IMR-90 (cell line): ENCODE results near the gene GRIK3. TPM values are rescaled to one million over a fixed set of nuclear protein-coding genes. Genes with fewer than 3 reads are reported as not detected.

Experiments
- ATAC-seq: fragments of 200-7000 bp; cut with Tn5 transposase; 2 replicates; pipeline ENCODE4 v1.9.1; 2020; ENCODE audit warnings: low read depth, mild to moderate bottlenecking, moderate library complexity
- BruUV-seq: library from RNA; stranded (reverse); fragments of 400-500 nt; replicated peaks from 2 replicates; lab custom pipeline; 2021; lab: Mats Ljungman, UMichigan
- CTCF ChIA-PET: fragments of 300-600 bp; formaldehyde crosslinking; extraction: SDS; loops from one replicate; lab custom pipeline; 2021; ENCODE audit warnings: antibody characterized with exemption; lab: Yijun Ruan, JAX
- POLR2A ChIA-PET: fragments of 300-600 bp; sonication (Branson Sonifier 250); formaldehyde crosslinking; loops from one replicate; lab custom pipeline; 2022; ENCODE audit warnings: antibody characterized with exemption; ENCODE audit not compliant: unreplicated experiment; lab: Charles Lee
- DNase-seq: peaks from one replicate; pipeline ENCODE4 v3.0.0; 2013
- H2AFZ ChIP-seq: replicated peaks from 2 replicates; pipeline ENCODE3; 2013; ENCODE audit warnings: low read length, mild to moderate bottlenecking; ENCODE audit not compliant: poor library complexity
- H2AK5ac ChIP-seq: 2 replicates; pipeline ENCODE4 v1.6.1; 2013; ENCODE audit warnings: low read depth, low read length, inconsistent platforms
- H2AK9ac ChIP-seq: replicated peaks from 2 replicates; pipeline ENCODE3; 2013; ENCODE audit warnings: mild to moderate bottlenecking, low read depth, low read length, moderate library complexity; ENCODE audit not compliant: poor library complexity
- H2BK120ac ChIP-seq: 2 replicates; pipeline ENCODE4 v1.6.1; 2013; ENCODE audit warnings: low read depth, low read length, inconsistent platforms
- H2BK15ac ChIP-seq: 3 replicates; pipeline ENCODE4 v1.6.1; 2013; ENCODE audit warnings: low read depth, low read length, inconsistent platforms
- H2BK20ac ChIP-seq: 2 replicates; pipeline ENCODE4 v1.6.1; 2013; ENCODE audit warnings: low read depth, mild to moderate bottlenecking, inconsistent platforms, low read length, moderate library complexity
- H2BK5ac ChIP-seq: 2 replicates; pipeline ENCODE4 v1.6.1; 2013; ENCODE audit warnings: mild to moderate bottlenecking, low read depth, low read length, inconsistent platforms; ENCODE audit not compliant: poor library complexity, severe bottlenecking
- H3K14ac ChIP-seq: replicated peaks from 2 replicates; pipeline ENCODE4 v1.6.1; 2013; ENCODE audit warnings: low read depth, low read length, inconsistent platforms
- H3K18ac ChIP-seq: 2 replicates; pipeline ENCODE4 v1.6.1; 2013; ENCODE audit warnings: low read depth, low read length, control low read depth
- H3K23ac ChIP-seq: 2 replicates; pipeline ENCODE4 v1.6.1; 2013; ENCODE audit warnings: low read depth, low read length, inconsistent platforms
- H3K27ac ChIP-seq: 2 replicates; pipeline ENCODE4 v1.5.1; 2013; ENCODE audit warnings: mild to moderate bottlenecking, control low read depth, low read length; ENCODE audit not compliant: insufficient read depth
- H3K27me3 ChIP-seq: 2 replicates; pipeline ENCODE4 v1.6.1; 2013; ENCODE audit warnings: low read length; ENCODE audit not compliant: control insufficient read depth, insufficient read depth
- H3K36me3 ChIP-seq: 2 replicates; pipeline ENCODE4 v1.6.1; 2013; ENCODE audit warnings: low read length, mixed read lengths; ENCODE audit not compliant: control insufficient read depth, insufficient read depth
- H3K4ac ChIP-seq: 2 replicates; pipeline ENCODE4 v1.6.1; 2013; ENCODE audit warnings: low read depth, low read length, inconsistent platforms
- H3K4me1 ChIP-seq: 2 replicates; pipeline ENCODE4 v1.6.1; 2013; ENCODE audit warnings: low read length, mixed read lengths; ENCODE audit not compliant: control insufficient read depth, insufficient read depth
- H3K4me2 ChIP-seq: 2 replicates; pipeline ENCODE4 v1.6.1; 2013; ENCODE audit warnings: low read depth, mild to moderate bottlenecking, control low read depth, low read length, moderate library complexity
- H3K4me3 ChIP-seq: 2 replicates; pipeline ENCODE4 v1.5.1; 2013; ENCODE audit warnings: low read depth, mild to moderate bottlenecking, control low read depth, low read length, moderate library complexity; ENCODE audit not compliant: insufficient read depth
- H3K56ac ChIP-seq: 2 replicates; pipeline ENCODE4 v1.6.1; 2013; ENCODE audit warnings: low read length, inconsistent platforms; ENCODE audit not compliant: insufficient read depth; ENCODE audit errors: extremely low read depth
- H3K79me1 ChIP-seq, 2 experiments: 2 replicates each; pipeline ENCODE4 v1.6.1; 2013; ENCODE audit warnings: low read length in 2 of 2, inconsistent platforms in 1 of 2, low read depth in 1 of 2
- H3K9ac ChIP-seq: 2 replicates; pipeline ENCODE4 v1.6.1; 2013; ENCODE audit warnings: low read depth, low read length, control low read depth
- H3K9me1 ChIP-seq: 2 replicates; pipeline ENCODE4 v1.6.1; 2013; ENCODE audit warnings: low read length, inconsistent platforms; ENCODE audit not compliant: insufficient read depth
- H3K9me3 ChIP-seq: 2 replicates; pipeline ENCODE4 v1.6.1; 2013; ENCODE audit warnings: low read length; ENCODE audit not compliant: control insufficient read depth, insufficient read depth
- H4K20me1 ChIP-seq: 2 replicates; pipeline ENCODE4 v1.6.1; 2013; ENCODE audit warnings: low read length, inconsistent platforms; ENCODE audit not compliant: insufficient read depth
- H4K5ac ChIP-seq: 2 replicates; pipeline ENCODE4 v1.6.1; 2013; ENCODE audit warnings: mild to moderate bottlenecking, low read depth, low read length, control low read depth
- H4K8ac ChIP-seq, 2 experiments: 2 replicates each; pipeline ENCODE4 v1.6.1; 2013; ENCODE audit warnings: low read depth in 2 of 2, low read length in 2 of 2, control low read depth in 1 of 2, inconsistent platforms in 1 of 2
- H4K91ac ChIP-seq: 2 replicates; pipeline ENCODE4 v1.6.1; 2013; ENCODE audit warnings: low read depth, low read length, inconsistent platforms; ENCODE audit not compliant: insufficient read depth
- BHLHE40 ChIP-seq: fragments of 150-350 bp; IDR thresholded peaks from 2 replicates; pipeline ENCODE4 v1.6.1; 2016; ENCODE audit warnings: mild to moderate bottlenecking, low read depth, low read length
- RAD21 ChIP-seq: IDR thresholded peaks from 2 replicates; pipeline ENCODE4 v1.6.1; 2012; ENCODE audit warnings: low read length, improper control_type of control experiment
- RFX5 ChIP-seq: IDR thresholded peaks from 2 replicates; pipeline ENCODE4 v1.8.0; 2012; ENCODE audit warnings: low read depth, mild to moderate bottlenecking, low read length, moderate library complexity
- USF2 ChIP-seq: fragments of 150-350 bp; IDR thresholded peaks from 2 replicates; pipeline ENCODE4 v1.6.1; 2017; ENCODE audit warnings: mild to moderate bottlenecking, antibody characterized with exemption, low read length, low read depth
- WGBS, 2 experiments: methylation state at CpG; one replicate each; pipeline versions ENCODE4 v1.1.5 to v1.1.7; 2013; ENCODE audit warnings: missing lambda C conversion rate in 2 of 2; ENCODE audit not compliant: insufficient read length in 1 of 2; ENCODE audit errors: extremely low coverage in 2 of 2; 5-methylcytosine and 5-hydroxymethylcytosine counted together
- dilution Hi-C: fragments of 300-500 bp; cut with HindIII; formaldehyde crosslinking; loops from one replicate; pipeline ENCODE4 v1.14.3; 2018; ENCODE audit warnings: low sequenced_read_pairs; ENCODE audit not compliant: unreplicated experiment
- in situ Hi-C: fragments of 300-500 bp; cut with MboI; formaldehyde crosslinking; loops from 3 replicates; pipeline ENCODE4 v1.14.3; 2019; ENCODE audit warnings: low sequenced_read_pairs, inconsistent platforms, mixed read lengths
- intact Hi-C: fragments of 100-400 bp; cut with micrococcal nuclease; formaldehyde crosslinking; loops from 2 replicates; pipeline ENCODE4 v1.10.0; 2022
- polyA plus RNA-seq, 3 experiments: library from polyadenylated mRNA; depleted of rRNA; stranded (reverse); fragments of >200 nt; gene quantifications; 2 replicates each; pipeline ENCODE4 v1.2.3, GENCODE V29; 2012; ENCODE audit warnings: low replicate concordance in 1 of 3
- total RNA-seq: library from RNA; depleted of rRNA; stranded (reverse); fragments of >200 nt; gene quantifications from 2 replicates; pipeline ENCODE4 v1.2.3, GENCODE V29; 2012

Gene GRIK3
- total and polyA plus RNA-seq, 2 of the 4 experiments (the other 2 are of a cell fraction) = not detected

- no peaks in the 10 kb centered on the region for H3K27me3 ChIP-seq
- no peaks in the 10 kb centered on the region for H4K20me1 ChIP-seq
- no peak overlapping the region for H2AK5ac ChIP-seq
- H2AFZ ChIP-seq = no peak overlapping the region
- no peak for TF ChIP-seq USF2
- no peak for TF ChIP-seq BHLHE40
- TF ChIP-seq RAD21 = no peak
- no peak for TF ChIP-seq RFX5
- H3K4ac ChIP-seq = no peak overlapping the region
- no peaks in the 10 kb centered on the region for H3K79me1 ChIP-seq
- H4K91ac ChIP-seq = no peak overlapping the region
- no peak for DNase-seq
- no peak overlapping the region for H2AK9ac ChIP-seq
- no peak overlapping the region for H3K14ac ChIP-seq
- H4K8ac ChIP-seq = no peak overlapping the region
- H3K36me3 ChIP-seq = no peaks in the 10 kb centered on the region
- intact Hi-C loops = no loop called here
- BruUV-seq = no TSS peak
- no peak overlapping the region for H2BK15ac ChIP-seq
- ChIA-PET CTCF (no interaction called here), POLR2A (no interaction called here)
- H3K4me2 ChIP-seq = no peak overlapping the region
- no peak overlapping the region for H3K56ac ChIP-seq
- ATAC-seq = no peak
- H3K4me1 ChIP-seq = no peaks in the 10 kb centered on the region
- in situ Hi-C loops = no loop called here
- H3K9me1 ChIP-seq = no peaks in the 10 kb centered on the region
- dilution Hi-C loops = no loop called here
- WGBS, 2 experiments = no CpG with 5 or more reads among the region's 11 CpGs
- H2BK20ac ChIP-seq = no peak overlapping the region
- no peak overlapping the region for H3K18ac ChIP-seq
- peaks cover 3% of the 10 kb centered on the region; the same call in 1 of the 2 replicates for H3K9me3 ChIP-seq
- H3K23ac ChIP-seq = no peak overlapping the region
- no peak overlapping the region for H3K9ac ChIP-seq
- H2BK5ac ChIP-seq = no peak overlapping the region
- H2BK120ac ChIP-seq = no peak overlapping the region
- H3K4me3 ChIP-seq = no peak overlapping the region
- no peak overlapping the region for H4K5ac ChIP-seq
- H3K27ac ChIP-seq = no peak overlapping the region
Observed at GRCh38 chr1:36963006-36963405, 71.3 kb downstream of the GRIK3 start.
